ENCODE results near the gene INSYN2B. TPM values are rescaled to one million over a fixed set of nuclear protein-coding genes. Genes with fewer than 3 reads are reported as not detected.

Gene INSYN2B
- polyA plus RNA-seq, 1 donor (not counting 4 experiments of a cell fraction or from before 2014, with no cell fraction given), result 0.16 TPM

DNA sequence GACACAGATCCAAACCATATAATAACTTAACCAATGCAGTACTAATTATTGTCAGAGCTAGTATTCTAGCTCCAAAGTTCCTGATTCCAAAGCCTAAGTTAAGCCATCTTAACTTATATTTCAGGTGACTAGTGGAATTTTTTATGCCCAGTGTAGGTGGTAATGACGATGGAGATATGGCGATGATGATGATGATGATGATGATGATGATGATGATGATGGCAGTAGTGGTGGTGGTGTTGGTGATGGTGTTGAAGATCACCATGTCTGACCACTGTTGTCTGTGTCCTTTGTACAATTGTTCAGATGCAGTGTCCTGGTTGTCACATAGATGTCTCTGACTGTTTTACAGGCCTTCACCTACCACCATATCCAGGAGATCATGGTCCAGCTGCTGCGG, 139.9 kb downstream of the INSYN2B start:
- no peaks in the 10 kb centered on the region for H3K36me3 ChIP-seq (ENCODE audit: control insufficient read depth in 2 of 2, extremely low read depth in 1 of 2, insufficient read depth in 2 of 2, low read length in 2 of 2)
- DNase-seq (ENCODE audit: low read depth, low spot score) (no peak), FAIRE-seq (no peak)
- no peak overlapping the region for H3K27ac ChIP-seq (ENCODE audit: control insufficient read depth, insufficient read depth, low read length)
- no peaks in the 10 kb centered on the region for H3K9me3 ChIP-seq (ENCODE audit: control insufficient read depth, low read depth, low read length)
- H3K79me2 ChIP-seq (ENCODE audit: control insufficient read depth, insufficient read depth, low read length), result no peaks in the 10 kb centered on the region
- no peak overlapping the region for H2AFZ ChIP-seq (ENCODE audit: control insufficient read depth, low read length)
- H3K4me1 ChIP-seq (ENCODE audit: control insufficient read depth, extremely low read depth, insufficient read depth, low read length), result no peaks in the 10 kb centered on the region
- H3K4me3 ChIP-seq (ENCODE audit: control insufficient read depth in 2 of 3, extremely low read depth in 1 of 3, insufficient read depth in 2 of 3, low read depth in 1 of 3, low read length in 3 of 3), result no peak overlapping the region
- no peak overlapping the region for H3K9ac ChIP-seq (ENCODE audit: control insufficient read depth, extremely low read depth, insufficient read depth, low read length)
- dilution Hi-C loops (cut with MboI; ENCODE audit: extremely low pct_ligation_motif_present, low sequenced_read_pairs), result no loop called here
- no peaks in the 10 kb centered on the region for H3K27me3 ChIP-seq (ENCODE audit: control insufficient read depth, extremely low read depth, insufficient read depth, low read length)
- H4K20me1 ChIP-seq (ENCODE audit: control insufficient read depth, extremely low read depth, insufficient read depth, low read length), result no peaks in the 10 kb centered on the region
- H3K9me1 ChIP-seq (ENCODE audit: control insufficient read depth, extremely low read depth, insufficient read depth, low read length), result no peaks in the 10 kb centered on the region
- no peak for TF ChIP-seq EZH2 (IDR thresholded peaks at IDR 0.05; ENCODE audit: low read length)
- TF ChIP-seq, protein P1, sequence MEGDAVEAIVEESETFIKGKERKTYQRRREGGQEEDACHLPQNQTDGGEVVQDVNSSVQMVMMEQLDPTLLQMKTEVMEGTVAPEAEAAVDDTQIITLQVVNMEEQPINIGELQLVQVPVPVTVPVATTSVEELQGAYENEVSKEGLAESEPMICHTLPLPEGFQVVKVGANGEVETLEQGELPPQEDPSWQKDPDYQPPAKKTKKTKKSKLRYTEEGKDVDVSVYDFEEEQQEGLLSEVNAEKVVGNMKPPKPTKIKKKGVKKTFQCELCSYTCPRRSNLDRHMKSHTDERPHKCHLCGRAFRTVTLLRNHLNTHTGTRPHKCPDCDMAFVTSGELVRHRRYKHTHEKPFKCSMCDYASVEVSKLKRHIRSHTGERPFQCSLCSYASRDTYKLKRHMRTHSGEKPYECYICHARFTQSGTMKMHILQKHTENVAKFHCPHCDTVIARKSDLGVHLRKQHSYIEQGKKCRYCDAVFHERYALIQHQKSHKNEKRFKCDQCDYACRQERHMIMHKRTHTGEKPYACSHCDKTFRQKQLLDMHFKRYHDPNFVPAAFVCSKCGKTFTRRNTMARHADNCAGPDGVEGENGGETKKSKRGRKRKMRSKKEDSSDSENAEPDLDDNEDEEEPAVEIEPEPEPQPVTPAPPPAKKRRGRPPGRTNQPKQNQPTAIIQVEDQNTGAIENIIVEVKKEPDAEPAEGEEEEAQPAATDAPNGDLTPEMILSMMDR (optimal IDR thresholded peaks at IDR 0.05 in 1 of 3, IDR thresholded peaks at IDR 0.05 in 1 of 3, conservative IDR thresholded peaks at IDR 0.05 in 1 of 3; ENCODE audit: extremely low read depth in 1 of 3, insufficient read depth in 2 of 3, low read length in 3 of 3), result no peak
- H3K4me2 ChIP-seq (ENCODE audit: control insufficient read depth, extremely low read depth, insufficient read depth, low read depth, low read length), result no peak overlapping the region

DNA sequence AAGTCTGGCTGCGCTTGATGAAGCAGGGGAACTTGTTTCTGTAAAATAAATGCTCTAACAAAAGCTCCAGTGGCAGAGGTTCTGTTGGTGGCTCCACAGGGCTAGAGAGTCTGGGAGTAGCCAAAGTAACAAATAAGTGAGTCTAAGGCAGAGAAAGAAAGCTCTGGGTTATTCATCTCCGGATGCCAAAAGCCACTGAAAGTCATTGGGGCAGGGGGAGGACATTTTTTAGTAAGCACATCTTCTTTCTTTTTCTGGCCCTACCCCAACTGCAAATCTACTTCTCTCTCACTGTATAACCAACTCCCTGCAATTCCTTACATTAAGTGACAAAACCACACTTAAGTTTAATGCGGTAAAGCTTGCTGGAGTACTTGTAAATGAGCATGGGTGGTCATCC, 141.6 kb downstream of the INSYN2B start:
- H2AFZ ChIP-seq (ENCODE audit: control insufficient read depth, low read length), result no peak overlapping the region
- no peak overlapping the region for H3K27ac ChIP-seq (ENCODE audit: control insufficient read depth, insufficient read depth, low read length)
- no peak overlapping the region for H3K9ac ChIP-seq (ENCODE audit: control insufficient read depth, extremely low read depth, insufficient read depth, low read length)
- H3K9me3 ChIP-seq (ENCODE audit: control insufficient read depth, low read depth, low read length), result no peaks in the 10 kb centered on the region
- H3K9me1 ChIP-seq (ENCODE audit: control insufficient read depth, extremely low read depth, insufficient read depth, low read length), result no peaks in the 10 kb centered on the region
- no peaks in the 10 kb centered on the region for H3K27me3 ChIP-seq (ENCODE audit: control insufficient read depth, extremely low read depth, insufficient read depth, low read length)
- no peak for TF ChIP-seq EZH2 (IDR thresholded peaks at IDR 0.05; ENCODE audit: low read length)
- TF ChIP-seq, protein P1 (optimal IDR thresholded peaks at IDR 0.05 in 1 of 3, IDR thresholded peaks at IDR 0.05 in 1 of 3, conservative IDR thresholded peaks at IDR 0.05 in 1 of 3; ENCODE audit: extremely low read depth in 1 of 3, insufficient read depth in 2 of 3, low read length in 3 of 3), result no peak
- H3K4me2 ChIP-seq (ENCODE audit: control insufficient read depth, extremely low read depth, insufficient read depth, low read depth, low read length), result no peak overlapping the region
- dilution Hi-C loops (cut with MboI; ENCODE audit: extremely low pct_ligation_motif_present, low sequenced_read_pairs), result no loop called here
- no peaks in the 10 kb centered on the region for H3K79me2 ChIP-seq (ENCODE audit: control insufficient read depth, insufficient read depth, low read length)
- no peak for DNase-seq (ENCODE audit: low read depth, low spot score)
- no peaks in the 10 kb centered on the region for H4K20me1 ChIP-seq (ENCODE audit: control insufficient read depth, extremely low read depth, insufficient read depth, low read length)
- FAIRE-seq, result no peak
- H3K4me1 ChIP-seq (ENCODE audit: control insufficient read depth, extremely low read depth, insufficient read depth, low read length), result no peaks in the 10 kb centered on the region
- H3K36me3 ChIP-seq (ENCODE audit: control insufficient read depth in 2 of 2, extremely low read depth in 1 of 2, insufficient read depth in 2 of 2, low read length in 2 of 2), result no peaks in the 10 kb centered on the region
- H3K4me3 ChIP-seq (ENCODE audit: control insufficient read depth in 2 of 3, extremely low read depth in 1 of 3, insufficient read depth in 2 of 3, low read depth in 1 of 3, low read length in 3 of 3), result no peak overlapping the region
